ENCODE measurements around the gene SPATA13.

The SPATA13 gene

DNA sequence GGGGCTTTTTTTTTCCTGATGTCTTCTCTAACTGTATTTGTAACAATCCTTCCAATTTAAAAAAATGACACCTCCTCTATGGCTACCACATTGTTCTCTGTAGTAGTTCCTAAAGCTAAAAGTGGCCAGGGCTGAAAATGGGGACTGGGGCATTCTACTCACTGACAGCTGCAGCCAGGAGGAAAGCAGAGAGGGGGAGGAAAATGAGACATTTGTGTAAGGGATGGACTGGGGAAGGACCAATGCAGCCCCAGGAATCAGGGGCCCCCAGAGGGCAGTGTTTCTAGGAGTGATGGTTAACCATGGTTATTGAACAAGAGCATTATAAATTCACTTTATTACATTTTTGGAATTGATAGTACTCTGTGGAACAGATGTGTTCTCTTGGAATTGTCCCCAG lies 114.5 kb downstream of the SPATA13 start:
- Mint-ChIP-seq H3K27ac (peak overlapping the region; percentile 99), H3K9me3 (no peaks in the 10 kb centered on the region), H3K27me3 (no peaks in the 10 kb centered on the region), H3K4me3 (no peak overlapping the region), H3K36me3 (no peaks in the 10 kb centered on the region), H3K4me1 (peaks cover 38% of the 10 kb centered on the region)
- DNase-seq (ENCODE audit: low spot score in 2 of 2) (no peak), ATAC-seq (ENCODE audit: low read depth) (no peak)

DNA sequence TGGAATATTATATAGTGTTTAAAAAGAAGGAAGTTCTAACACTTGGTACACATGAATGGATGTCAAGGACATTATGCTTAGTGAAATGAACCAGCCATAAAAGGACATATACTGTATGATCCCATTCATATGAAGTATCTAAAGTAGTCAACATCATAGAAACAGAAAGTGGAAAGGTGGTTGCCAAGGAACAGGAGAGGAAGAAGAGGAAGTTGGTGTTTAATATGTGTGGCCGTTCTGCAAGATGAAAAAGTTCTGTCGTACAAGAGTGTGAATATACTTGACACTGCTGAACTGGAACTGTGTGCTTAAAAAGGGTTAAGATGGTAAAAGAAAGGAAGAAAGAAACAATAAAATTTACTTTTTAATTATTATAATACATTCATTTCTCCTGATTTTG lies 115.8 kb downstream of the SPATA13 start:
- peak in 1 of 2 donors; percentile 42 for DNase-seq (ENCODE audit: low spot score in 2 of 2)
- peak; percentile 55 for ATAC-seq (ENCODE audit: low read depth)
- no peaks in the 10 kb centered on the region for H3K36me3 Mint-ChIP-seq
- no peaks in the 10 kb centered on the region for H3K9me3 Mint-ChIP-seq
- H3K27me3 Mint-ChIP-seq = no peaks in the 10 kb centered on the region
- peaks cover 38% of the 10 kb centered on the region for H3K4me1 Mint-ChIP-seq
- no peak overlapping the region for H3K4me3 Mint-ChIP-seq
- H3K27ac Mint-ChIP-seq = peak overlapping the region; percentile 15

DNA sequence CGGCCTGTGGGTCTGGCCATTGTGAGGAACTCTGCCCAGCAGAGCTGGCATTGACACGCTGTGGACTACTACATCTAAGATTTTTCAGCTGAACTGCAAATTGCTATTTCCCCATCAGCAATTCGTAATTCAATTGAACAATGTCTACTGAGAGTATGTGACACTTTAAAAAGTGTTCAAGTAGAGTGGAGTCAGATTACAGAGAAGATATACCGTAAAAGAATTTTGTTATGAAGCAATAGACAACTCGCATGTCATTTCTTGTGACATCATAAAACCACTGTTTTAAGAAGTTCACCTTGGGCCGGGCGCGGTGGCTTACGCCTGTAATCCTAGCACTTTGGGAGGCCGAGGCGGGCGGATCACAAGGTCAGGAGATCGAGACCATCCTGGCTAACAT lies 116.3 kb downstream of the SPATA13 start:
- Mint-ChIP-seq H3K9me3 (no peaks in the 10 kb centered on the region), H3K27ac (peak overlapping the region; percentile 15), H3K4me1 (peaks cover 34% of the 10 kb centered on the region), H3K27me3 (no peaks in the 10 kb centered on the region), H3K4me3 (no peak overlapping the region), H3K36me3 (no peaks in the 10 kb centered on the region)
- DNase-seq (ENCODE audit: low spot score in 2 of 2) (no peak), ATAC-seq (ENCODE audit: low read depth) (no peak)

DNA sequence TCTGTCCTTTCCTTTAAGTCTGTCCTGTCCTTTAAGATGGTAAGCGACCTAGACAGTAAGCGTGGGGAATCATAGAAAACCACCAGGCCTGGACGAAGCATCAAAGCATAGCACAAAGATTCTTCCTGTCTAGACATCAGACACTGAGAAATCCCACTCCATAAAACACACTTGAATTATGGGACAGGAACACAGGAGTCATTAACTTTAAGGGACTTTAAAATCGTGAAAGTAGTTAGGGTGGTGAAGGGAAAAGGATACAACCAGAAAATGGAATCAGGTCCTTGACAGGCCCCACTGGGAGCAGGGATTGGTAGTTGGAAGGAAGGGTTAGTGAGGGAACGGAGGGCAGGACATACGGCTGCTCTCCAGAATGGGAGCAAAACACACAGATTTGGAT lies 117.2 kb downstream of the SPATA13 start:
- Mint-ChIP-seq H3K27me3 (no peaks in the 10 kb centered on the region), H3K4me1 (peaks cover 33% of the 10 kb centered on the region), H3K9me3 (no peaks in the 10 kb centered on the region), H3K4me3 (no peak overlapping the region), H3K36me3 (no peaks in the 10 kb centered on the region), H3K27ac (peak overlapping the region; percentile 15)
- no peak for ATAC-seq (ENCODE audit: low read depth)
- no peak for DNase-seq (ENCODE audit: low spot score in 2 of 2)

DNA sequence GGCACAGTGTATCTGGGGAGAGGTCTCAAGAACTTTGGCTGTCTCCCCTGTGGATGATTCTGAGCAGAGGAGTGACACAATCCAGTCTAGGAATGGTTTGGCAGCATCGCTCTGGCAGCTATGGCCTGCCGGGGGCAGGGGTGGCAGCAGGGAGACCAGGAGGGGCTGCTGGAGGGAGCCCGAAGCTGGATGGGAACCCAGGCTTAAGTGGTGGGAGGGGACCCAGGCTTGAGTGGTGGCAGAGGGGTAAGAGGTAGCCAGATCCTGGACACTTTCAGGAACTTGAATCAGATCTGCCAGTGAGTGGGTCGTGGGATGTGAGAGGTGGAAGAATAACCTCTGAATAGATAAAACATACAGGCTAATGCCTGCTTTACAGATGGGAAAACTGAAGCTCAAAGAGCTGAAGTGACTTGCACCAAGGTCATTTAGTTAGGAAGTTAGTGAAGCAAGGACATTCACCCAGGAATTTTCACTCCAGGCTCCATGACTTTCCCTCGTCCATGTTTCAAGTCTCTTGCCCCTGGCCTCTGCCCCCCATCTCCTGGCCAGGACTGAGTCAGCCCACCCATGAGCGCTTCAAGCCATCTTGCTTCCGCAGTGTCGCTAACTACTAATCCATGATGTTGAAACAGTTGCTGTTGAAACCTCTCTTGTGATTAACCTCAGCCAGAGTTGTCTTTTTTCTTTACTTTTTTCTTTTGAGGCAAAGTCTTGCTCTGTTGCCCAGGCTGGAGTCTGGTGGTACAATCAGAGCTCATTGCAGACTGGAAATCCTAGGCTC lies 119.0 kb downstream of the SPATA13 start:
- H3K9me3 Mint-ChIP-seq = no peaks in the 10 kb centered on the region
- peak overlapping the region; percentile 87 for H3K27ac Mint-ChIP-seq
- H3K4me3 Mint-ChIP-seq = no peak overlapping the region
- H3K4me1 Mint-ChIP-seq = peaks cover 26% of the 10 kb centered on the region
- no peaks in the 10 kb centered on the region for H3K27me3 Mint-ChIP-seq
- peaks cover 3% of the 10 kb centered on the region for H3K36me3 Mint-ChIP-seq
- ATAC-seq (ENCODE audit: low read depth) (no peak), DNase-seq (ENCODE audit: low spot score in 2 of 2) (no peak)

DNA sequence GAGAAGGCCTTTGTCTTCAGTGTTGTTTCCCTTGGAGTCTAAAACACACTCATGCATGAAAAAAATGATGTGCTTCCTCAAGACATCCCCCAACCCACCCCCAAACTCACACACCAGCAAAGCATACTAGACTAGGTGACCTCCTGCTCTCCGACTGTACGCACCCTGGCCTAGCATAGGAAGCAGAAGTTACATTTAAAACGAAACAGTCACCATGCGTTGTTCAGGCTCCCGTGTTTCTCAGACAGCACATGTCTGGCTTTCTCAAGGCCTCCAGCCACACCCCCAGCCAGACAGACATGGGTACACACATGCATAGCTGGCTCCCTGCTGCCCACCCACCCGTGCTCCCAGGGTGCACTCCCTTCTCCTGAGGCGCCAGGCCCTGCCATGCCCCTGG lies 120.2 kb downstream of the SPATA13 start:
- Mint-ChIP-seq H3K4me3 (no peak overlapping the region), H3K27me3 (no peaks in the 10 kb centered on the region), H3K4me1 (peaks cover 20% of the 10 kb centered on the region), H3K27ac (peak overlapping the region; percentile 87), H3K36me3 (peaks cover 7% of the 10 kb centered on the region), H3K9me3 (no peaks in the 10 kb centered on the region)
- ATAC-seq (ENCODE audit: low read depth) (peak; percentile 67), DNase-seq (ENCODE audit: low spot score in 2 of 2) (peak in 1 of 2 donors; percentile 27)

DNA sequence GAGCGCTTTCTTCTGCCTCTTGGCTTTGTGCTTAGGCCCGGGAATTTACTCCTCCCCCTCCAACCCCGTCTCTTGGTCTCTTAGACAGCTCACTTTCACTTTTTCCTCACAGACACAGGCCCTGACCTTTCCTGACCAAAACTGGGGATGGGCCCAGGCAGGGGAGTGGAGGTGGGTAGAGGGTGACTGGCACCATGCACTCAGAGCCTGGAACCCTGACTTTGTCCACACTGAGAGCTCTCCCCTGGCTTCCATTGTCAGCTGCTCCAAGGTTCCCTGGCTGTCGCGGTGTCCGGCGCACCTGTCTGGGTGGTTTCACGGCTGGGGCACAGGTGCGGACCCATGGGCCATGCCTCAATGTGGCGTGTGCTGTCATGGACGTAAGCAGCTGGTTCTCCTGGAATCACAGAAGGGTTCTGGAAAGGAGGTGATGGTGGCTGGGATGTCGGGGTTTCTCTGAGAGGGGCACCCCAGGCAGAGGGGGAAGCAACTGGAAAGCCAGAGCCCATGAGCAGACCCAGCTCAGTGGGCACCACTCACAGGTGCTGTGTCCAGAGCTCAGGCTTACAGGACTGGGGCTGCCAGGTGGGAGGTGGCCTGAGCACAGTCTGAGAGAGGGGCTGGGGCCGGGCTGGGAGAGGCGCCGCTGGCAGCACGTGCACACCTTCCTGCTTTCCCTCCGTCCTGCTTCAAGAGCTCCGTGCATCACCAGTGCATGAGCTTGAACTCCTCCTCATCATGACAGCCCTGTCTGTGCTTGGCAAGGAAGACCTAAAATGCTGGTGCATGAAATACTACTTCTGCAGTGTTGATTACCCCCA lies 120.9 kb downstream of the SPATA13 start:
- no peak for ATAC-seq (ENCODE audit: low read depth)
- H3K4me1 Mint-ChIP-seq = peaks cover 17% of the 10 kb centered on the region
- H3K4me3 Mint-ChIP-seq = no peak overlapping the region
- H3K27me3 Mint-ChIP-seq = no peaks in the 10 kb centered on the region
- no peak for DNase-seq (ENCODE audit: low spot score in 2 of 2)
- peaks cover 11% of the 10 kb centered on the region for H3K36me3 Mint-ChIP-seq
- no peaks in the 10 kb centered on the region for H3K9me3 Mint-ChIP-seq
- peak overlapping the region; percentile 87 for H3K27ac Mint-ChIP-seq

DNA sequence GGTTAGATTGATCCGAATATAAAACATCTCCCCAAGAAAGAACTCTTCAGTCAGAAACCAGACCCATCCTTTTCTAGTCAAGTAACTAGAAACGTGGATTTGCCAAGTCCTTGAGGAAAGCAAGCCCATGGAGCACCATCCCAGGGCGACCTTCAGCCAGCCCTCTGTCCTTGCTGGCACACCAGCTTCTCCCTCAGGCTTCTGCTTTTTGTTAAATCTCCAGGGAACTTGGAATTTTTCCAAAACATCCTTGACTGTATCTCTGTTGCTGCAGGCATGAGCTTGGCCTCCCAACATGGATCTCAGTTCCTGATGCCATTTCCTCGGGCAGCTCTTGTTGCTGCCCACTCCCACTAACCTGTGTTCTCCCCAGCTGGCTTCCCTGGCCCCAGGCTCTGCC lies 121.7 kb downstream of the SPATA13 start:
- no peak for ATAC-seq (ENCODE audit: low read depth)
- H3K9me3 Mint-ChIP-seq = no peaks in the 10 kb centered on the region
- H3K4me1 Mint-ChIP-seq = peaks cover 16% of the 10 kb centered on the region
- H3K4me3 Mint-ChIP-seq = no peak overlapping the region
- H3K27ac Mint-ChIP-seq = no peak overlapping the region
- peaks cover 13% of the 10 kb centered on the region for H3K36me3 Mint-ChIP-seq
- no peak for DNase-seq (ENCODE audit: low spot score in 2 of 2)
- H3K27me3 Mint-ChIP-seq = no peaks in the 10 kb centered on the region

DNA sequence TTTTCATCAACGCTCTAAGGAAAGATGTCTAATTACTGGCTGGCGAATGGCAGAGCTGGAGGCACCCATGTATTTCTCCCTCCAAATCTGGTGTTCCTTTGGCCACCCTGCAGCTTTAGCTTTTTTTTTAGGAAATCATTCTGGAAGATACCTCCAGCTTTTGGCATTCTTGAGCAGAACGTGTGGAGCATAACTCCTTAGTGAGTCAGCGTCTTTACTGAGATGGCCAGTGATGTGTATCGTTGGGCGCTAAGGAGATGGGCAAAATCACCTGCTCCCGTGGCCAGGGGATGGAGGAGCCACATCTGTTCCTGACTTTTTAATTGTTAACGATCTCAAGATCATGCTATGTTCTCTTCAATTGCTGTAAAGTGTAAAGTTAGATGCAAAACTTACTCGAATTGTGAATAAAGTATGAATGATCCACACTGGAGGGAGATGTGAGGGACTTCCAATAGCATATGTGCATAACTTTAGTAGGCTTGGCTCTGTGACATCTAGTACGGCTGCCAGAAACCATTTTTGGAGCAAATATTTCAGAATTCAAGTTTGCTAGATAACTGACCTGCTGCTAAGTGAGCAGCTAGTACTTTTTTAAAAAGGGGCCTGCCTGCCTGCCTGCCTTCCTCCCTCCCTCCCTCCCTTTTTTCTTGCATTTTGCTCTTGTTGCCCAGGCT lies 124.5 kb downstream of the SPATA13 start:
- Mint-ChIP-seq H3K4me3 (no peak overlapping the region), H3K27me3 (no peaks in the 10 kb centered on the region), H3K27ac (no peak overlapping the region), H3K4me1 (peaks cover 10% of the 10 kb centered on the region), H3K9me3 (no peaks in the 10 kb centered on the region), H3K36me3 (peaks cover 24% of the 10 kb centered on the region)
- no peak for DNase-seq (ENCODE audit: low spot score in 2 of 2)
- no peak for ATAC-seq (ENCODE audit: low read depth)

DNA sequence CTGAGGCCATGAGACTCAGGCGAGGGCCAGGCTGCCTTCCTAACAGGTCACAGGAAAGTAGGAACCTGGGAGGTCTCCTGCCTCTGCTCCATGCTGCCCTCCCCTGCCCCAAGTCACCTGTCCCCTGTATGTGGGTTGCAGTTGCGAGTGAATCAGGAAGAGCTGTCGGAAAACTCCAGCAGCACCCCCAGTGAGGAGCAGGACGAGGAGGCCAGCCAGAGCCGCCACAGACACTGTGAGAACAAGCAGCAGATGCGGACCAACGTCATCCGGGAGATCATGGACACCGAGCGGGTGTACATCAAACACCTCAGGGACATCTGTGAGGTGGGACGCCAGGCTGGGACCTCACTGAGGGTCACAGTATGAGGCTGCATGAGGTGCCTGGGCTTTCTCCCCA lies 126.1 kb downstream of the SPATA13 start:
- H3K4me1 Mint-ChIP-seq = no peaks in the 10 kb centered on the region
- H3K27ac Mint-ChIP-seq = no peak overlapping the region
- no peak overlapping the region for H3K4me3 Mint-ChIP-seq
- DNase-seq (ENCODE audit: low spot score in 2 of 2) (no peak), ATAC-seq (ENCODE audit: low read depth) (no peak)
- no peaks in the 10 kb centered on the region for H3K9me3 Mint-ChIP-seq
- peaks cover 28% of the 10 kb centered on the region for H3K36me3 Mint-ChIP-seq
- no peaks in the 10 kb centered on the region for H3K27me3 Mint-ChIP-seq

DNA sequence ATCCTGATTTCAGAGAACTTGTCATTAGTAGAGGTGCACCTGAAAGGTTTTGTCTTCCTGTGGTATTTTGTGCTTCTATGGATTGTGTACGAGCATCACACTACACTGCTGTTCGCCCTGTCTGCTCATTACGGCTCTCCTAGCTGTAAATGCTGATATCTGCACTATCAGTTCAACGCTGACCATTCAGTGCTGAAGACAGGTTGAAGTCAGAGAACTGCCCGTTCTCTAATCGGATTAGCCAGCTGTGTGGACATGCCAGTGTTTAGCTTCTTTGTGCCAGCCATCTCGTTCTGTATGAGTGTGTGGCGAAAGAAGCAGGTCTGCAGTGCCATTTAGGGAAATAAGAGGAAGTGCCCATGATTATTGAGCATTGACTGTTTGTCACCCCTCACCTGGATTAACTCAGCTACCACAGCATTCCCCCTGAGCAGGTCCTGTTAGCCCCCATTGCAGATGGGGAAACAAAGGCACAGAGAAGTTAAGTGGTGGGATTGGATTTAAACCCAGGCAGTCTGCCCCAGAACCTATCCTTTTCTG lies 127.3 kb downstream of the SPATA13 start:
- Mint-ChIP-seq H3K9me3 (no peaks in the 10 kb centered on the region), H3K4me1 (no peaks in the 10 kb centered on the region), H3K4me3 (no peak overlapping the region), H3K27me3 (no peaks in the 10 kb centered on the region), H3K27ac (no peak overlapping the region), H3K36me3 (peaks cover 33% of the 10 kb centered on the region)
- ATAC-seq (ENCODE audit: low read depth) (no peak), DNase-seq (ENCODE audit: low spot score in 2 of 2) (no peak)

DNA sequence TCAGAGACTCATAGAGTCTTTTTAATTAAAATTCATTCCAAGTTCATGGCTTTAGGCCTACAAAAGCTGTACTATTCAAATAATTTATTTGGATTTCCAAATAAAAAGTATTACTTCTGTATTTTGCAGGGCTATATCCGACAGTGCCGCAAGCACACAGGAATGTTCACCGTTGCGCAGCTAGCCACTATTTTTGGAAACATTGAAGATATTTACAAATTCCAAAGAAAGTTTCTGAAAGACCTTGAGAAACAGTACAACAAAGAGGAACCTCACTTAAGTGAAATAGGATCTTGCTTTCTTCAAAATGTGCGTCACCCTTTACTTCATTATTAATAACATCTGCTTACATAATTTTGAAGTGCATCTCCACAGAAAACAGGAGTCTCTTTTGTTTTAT lies 128.3 kb downstream of the SPATA13 start:
- H3K4me1 Mint-ChIP-seq = no peaks in the 10 kb centered on the region
- no peaks in the 10 kb centered on the region for H3K9me3 Mint-ChIP-seq
- DNase-seq (ENCODE audit: low spot score in 2 of 2) (no peak), ATAC-seq (ENCODE audit: low read depth) (no peak)
- no peak overlapping the region for H3K27ac Mint-ChIP-seq
- no peaks in the 10 kb centered on the region for H3K27me3 Mint-ChIP-seq
- H3K36me3 Mint-ChIP-seq = peaks cover 33% of the 10 kb centered on the region
- H3K4me3 Mint-ChIP-seq = no peak overlapping the region

DNA sequence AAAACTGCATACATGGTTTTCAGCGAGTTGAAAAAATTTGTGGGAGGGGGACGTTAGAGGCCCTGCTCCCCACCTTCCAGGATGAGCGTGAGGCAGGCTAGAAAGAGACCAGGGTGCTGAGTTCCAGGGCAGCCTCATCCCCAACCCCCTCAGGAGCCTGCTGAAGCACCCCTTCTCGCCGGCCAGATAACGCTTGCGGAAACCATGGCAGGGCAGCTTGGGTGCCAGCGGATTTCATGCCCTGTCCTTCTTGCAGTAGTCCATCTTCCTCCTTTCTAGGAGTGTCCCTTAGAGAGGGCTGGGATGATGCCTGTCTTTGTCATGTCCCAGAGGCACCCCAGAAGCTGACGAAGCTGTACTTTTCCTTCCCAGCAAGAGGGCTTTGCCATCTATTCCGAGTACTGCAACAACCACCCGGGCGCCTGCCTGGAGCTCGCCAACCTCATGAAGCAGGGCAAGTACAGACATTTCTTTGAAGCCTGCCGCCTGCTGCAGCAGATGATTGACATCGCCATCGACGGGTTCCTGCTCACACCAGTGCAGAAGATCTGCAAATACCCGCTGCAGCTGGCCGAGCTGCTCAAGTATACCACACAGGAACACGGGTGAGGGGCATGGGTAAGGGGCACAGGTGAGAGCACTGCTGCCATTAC lies 129.9 kb downstream of the SPATA13 start:
- ATAC-seq (ENCODE audit: low read depth) (no peak), DNase-seq (ENCODE audit: low spot score in 2 of 2) (no peak)
- H3K27me3 Mint-ChIP-seq = no peaks in the 10 kb centered on the region
- H3K9me3 Mint-ChIP-seq = no peaks in the 10 kb centered on the region
- H3K4me3 Mint-ChIP-seq = no peak overlapping the region
- peaks cover 37% of the 10 kb centered on the region for H3K36me3 Mint-ChIP-seq
- no peaks in the 10 kb centered on the region for H3K4me1 Mint-ChIP-seq
- no peak overlapping the region for H3K27ac Mint-ChIP-seq
